Suprapubic skin (tissue), 4 donors: Measurements from ENCODE around the gene FSD2. TPM values are rescaled to one million over a fixed set of nuclear protein-coding genes. Genes with fewer than 3 reads are reported as not detected.

Experiments
- DNase-seq, 2 donors: peaks; one replicate each; pipeline ENCODE4 v3.0.0-alpha.2; 2019; ENCODE audit warnings: low spot score in 2 of 2
- H3K27ac ChIP-seq: fragments of 200-600 bp; sonication (generic); one replicate; pipeline ENCODE4 v1.5.1; 2019
- H3K27me3 ChIP-seq: fragments of 200-600 bp; sonication (generic); one replicate; pipeline ENCODE4 v1.5.1; 2019
- H3K36me3 ChIP-seq: fragments of 200-600 bp; sonication (generic); one replicate; pipeline ENCODE4 v1.5.1; 2019
- H3K4me1 ChIP-seq: fragments of 200-600 bp; sonication (generic); one replicate; pipeline ENCODE4 v1.5.1; 2019
- H3K4me3 ChIP-seq: fragments of 200-600 bp; sonication (generic); one replicate; pipeline ENCODE4 v1.5.1; 2019; ENCODE audit warnings: mild to moderate bottlenecking
- H3K9me3 ChIP-seq: fragments of 200-600 bp; sonication (generic); one replicate; pipeline ENCODE4 v1.5.1; 2019
- EP300 ChIP-seq: sonication (generic); formaldehyde crosslinking; IDR thresholded peaks from one replicate; pipeline ENCODE4 v1.6.1; 2017; ENCODE audit warnings: antibody characterized with exemption
- POLR2A ChIP-seq, 2 donors: fragments of 450-650 bp; IDR thresholded peaks; one replicate each; pipeline ENCODE4 v1.6.1; 2017; ENCODE audit warnings: antibody characterized with exemption in 2 of 2, mild to moderate bottlenecking in 2 of 2, moderate library complexity in 2 of 2
- POLR2AphosphoS5 ChIP-seq, 3 donors: sonication (generic); formaldehyde crosslinking; IDR thresholded peaks; one replicate each; pipeline ENCODE4 v1.6.1; 2017; ENCODE audit warnings: antibody characterized with exemption in 3 of 3
- WGBS: methylation state at CpG from one replicate; pipeline ENCODE4 v1.1.5; 2018; 5-methylcytosine and 5-hydroxymethylcytosine counted together
- total RNA-seq, 4 donors: library from RNA; depleted of rRNA; stranded (reverse); fragments of >200 nt; gene quantifications; one replicate each; pipeline ENCODE4 v1.1.0, GENCODE V29; 2016
- TF ChIP-seq, protein P1 (sequence below), 2 donors: fragments of 200-600 bp in 1 of 2; fragments of 450-650 bp in 1 of 2; sonication (generic) in 1 of 2; IDR thresholded peaks; one replicate each; pipeline ENCODE4 v1.5.1; 2016 to 2019; ENCODE audit warnings: antibody characterized with exemption in 2 of 2, mild to moderate bottlenecking in 1 of 2, moderate library complexity in 1 of 2

Gene FSD2
- under 1 TPM in 1 of 4 donors, not detected in 3; 0.40 TPM for total RNA-seq

DNA sequence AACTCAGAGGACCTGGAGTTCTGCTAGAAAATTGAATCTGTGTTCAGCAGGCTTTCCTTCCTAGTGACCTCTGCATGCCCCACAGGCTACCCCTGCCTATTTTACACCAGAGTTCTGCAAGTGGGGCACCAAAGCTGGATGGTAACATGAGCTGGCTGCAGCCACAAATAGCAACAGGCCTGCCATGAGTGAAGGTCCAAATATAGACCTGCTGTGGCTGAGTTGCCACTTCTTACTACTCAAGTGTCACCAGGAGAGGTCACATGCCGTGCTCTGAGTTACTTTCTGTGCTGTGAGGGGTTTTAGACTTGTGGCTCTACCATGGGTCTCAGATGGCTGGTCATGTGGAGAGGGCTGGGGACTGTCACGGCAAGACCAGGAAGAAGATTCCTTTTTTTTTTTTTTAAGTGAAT lies at the start of gene FSD2:
FSD2 (minus strand) TSS at position 76 of the 413 bp plus-strand sequence. CDS start 18,679 bp downstream, outside the sequence.
- Histone ChIP-seq H3K9me3 (no peaks in the 10 kb centered on the region), H3K27ac (no peak within 1 kb of the TSS), H3K27me3 (no peaks in the 10 kb centered on the region), H3K4me1 (peaks cover 11% of the 10 kb centered on the region), H3K36me3 (no peaks in the 10 kb centered on the region), H3K4me3 (no peak within 1 kb of the TSS)
- DNase-seq: no peak
- 74% methylated on average over 2 of the region's 2 CpGs for WGBS
- TF ChIP-seq POLR2AphosphoS5 (IDR thresholded peaks at IDR 0.05) (no peak), POLR2A (IDR thresholded peaks at IDR 0.05) (no peak), EP300 (no peak)
- TF ChIP-seq, protein P1, sequence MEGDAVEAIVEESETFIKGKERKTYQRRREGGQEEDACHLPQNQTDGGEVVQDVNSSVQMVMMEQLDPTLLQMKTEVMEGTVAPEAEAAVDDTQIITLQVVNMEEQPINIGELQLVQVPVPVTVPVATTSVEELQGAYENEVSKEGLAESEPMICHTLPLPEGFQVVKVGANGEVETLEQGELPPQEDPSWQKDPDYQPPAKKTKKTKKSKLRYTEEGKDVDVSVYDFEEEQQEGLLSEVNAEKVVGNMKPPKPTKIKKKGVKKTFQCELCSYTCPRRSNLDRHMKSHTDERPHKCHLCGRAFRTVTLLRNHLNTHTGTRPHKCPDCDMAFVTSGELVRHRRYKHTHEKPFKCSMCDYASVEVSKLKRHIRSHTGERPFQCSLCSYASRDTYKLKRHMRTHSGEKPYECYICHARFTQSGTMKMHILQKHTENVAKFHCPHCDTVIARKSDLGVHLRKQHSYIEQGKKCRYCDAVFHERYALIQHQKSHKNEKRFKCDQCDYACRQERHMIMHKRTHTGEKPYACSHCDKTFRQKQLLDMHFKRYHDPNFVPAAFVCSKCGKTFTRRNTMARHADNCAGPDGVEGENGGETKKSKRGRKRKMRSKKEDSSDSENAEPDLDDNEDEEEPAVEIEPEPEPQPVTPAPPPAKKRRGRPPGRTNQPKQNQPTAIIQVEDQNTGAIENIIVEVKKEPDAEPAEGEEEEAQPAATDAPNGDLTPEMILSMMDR (IDR thresholded peaks at IDR 0.05): no peak

DNA sequence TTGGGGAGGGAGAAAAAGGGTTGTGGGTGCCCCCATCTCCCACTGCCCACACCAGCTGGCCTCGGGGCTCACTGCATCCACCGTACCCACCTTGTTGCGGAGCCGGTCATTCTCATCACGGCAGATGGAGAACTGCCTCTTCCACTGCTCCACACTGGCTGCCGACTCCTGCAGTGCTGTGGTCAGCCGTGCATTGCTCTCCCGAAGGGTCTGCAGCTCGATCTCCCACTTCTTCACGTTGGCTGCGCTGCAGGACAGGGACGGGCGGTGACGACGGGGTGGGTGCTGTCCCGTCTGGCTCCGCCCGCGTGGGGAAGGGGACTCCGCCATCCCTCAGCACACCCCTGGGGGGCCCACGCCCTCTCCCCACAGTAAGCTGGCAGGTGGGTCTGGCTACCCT lies 48.7 kb upstream of the FSD2 start:
- peaks cover 7% of the 10 kb centered on the region for H3K4me1 ChIP-seq
- H3K27ac ChIP-seq: no peak overlapping the region
- TF ChIP-seq POLR2A (IDR thresholded peaks at IDR 0.05) (no peak), EP300 (no peak), POLR2AphosphoS5 (IDR thresholded peaks at IDR 0.05) (no peak)
- TF ChIP-seq, protein P1 (IDR thresholded peaks at IDR 0.05): no peak
- no peak overlapping the region for H3K4me3 ChIP-seq
- H3K36me3 ChIP-seq: no peaks in the 10 kb centered on the region
- DNase-seq: peak in 1 of 2 donors; percentile 28
- H3K9me3 ChIP-seq: no peaks in the 10 kb centered on the region
- 91% methylated on average over 21 of the region's 21 CpGs for WGBS
- H3K27me3 ChIP-seq: no peaks in the 10 kb centered on the region

GRCh38 chr15:82852941-82853561 lies 47.2 kb upstream of the FSD2 start:
- TF ChIP-seq POLR2A (IDR thresholded peaks at IDR 0.05): no peak
- no peak for TF ChIP-seq POLR2AphosphoS5 (IDR thresholded peaks at IDR 0.05)
- TF ChIP-seq, protein P1 (IDR thresholded peaks at IDR 0.05): no peak
- no peak for TF ChIP-seq EP300
- H3K4me1 ChIP-seq: peaks cover 13% of the 10 kb centered on the region
- no peaks in the 10 kb centered on the region for H3K9me3 ChIP-seq
- no peak overlapping the region for H3K27ac ChIP-seq
- peak in 1 of 2 donors; percentile 43 for DNase-seq
- no peaks in the 10 kb centered on the region for H3K27me3 ChIP-seq
- 52% methylated on average over 13 of the region's 16 CpGs for WGBS
- no peak overlapping the region for H3K4me3 ChIP-seq
- H3K36me3 ChIP-seq: no peaks in the 10 kb centered on the region

DNA sequence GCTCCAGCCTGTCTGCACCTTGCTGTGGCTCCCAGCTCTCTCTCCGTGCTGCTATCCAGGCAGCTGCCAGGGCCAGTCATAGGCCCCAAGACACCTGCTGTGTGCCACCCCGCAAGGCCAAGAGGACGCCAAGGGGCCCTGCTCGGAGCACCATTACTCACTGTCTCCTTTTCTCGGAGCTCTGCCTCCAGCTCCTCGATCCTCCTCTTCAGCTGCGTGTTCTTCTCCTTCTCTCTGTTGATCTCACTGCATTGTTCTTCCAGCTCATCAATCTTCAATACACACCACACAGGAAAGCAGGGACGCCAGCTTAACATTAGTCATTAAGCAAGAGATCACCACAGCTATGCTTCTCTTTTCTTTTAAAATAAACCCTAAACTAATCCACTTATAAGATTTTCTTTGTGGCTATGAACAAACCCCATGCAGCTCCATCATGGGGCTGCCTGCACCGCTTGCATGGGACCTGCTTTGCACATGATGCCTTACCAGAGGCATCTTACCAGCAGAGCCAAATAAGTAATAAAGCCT lies 46.2 kb upstream of the FSD2 start:
- DNase-seq: peak in 1 of 2 donors; percentile 30
- Histone ChIP-seq H3K4me1 (peaks cover 13% of the 10 kb centered on the region), H3K4me3 (no peak overlapping the region), H3K27me3 (no peaks in the 10 kb centered on the region), H3K27ac (no peak overlapping the region), H3K36me3 (no peaks in the 10 kb centered on the region), H3K9me3 (no peaks in the 10 kb centered on the region)
- WGBS: 89% methylated on average over 8 of the region's 9 CpGs
- TF ChIP-seq EP300 (no peak), POLR2A (IDR thresholded peaks at IDR 0.05) (no peak), POLR2AphosphoS5 (IDR thresholded peaks at IDR 0.05) (no peak)
- TF ChIP-seq, protein P1 (IDR thresholded peaks at IDR 0.05): no peak

- Histone ChIP-seq H3K27ac (no peak overlapping the region), H3K27me3 (no peaks in the 10 kb centered on the region), H3K9me3 (no peaks in the 10 kb centered on the region), H3K36me3 (no peaks in the 10 kb centered on the region), H3K4me3 (no peak overlapping the region), H3K4me1 (peaks cover 15% of the 10 kb centered on the region)
- TF ChIP-seq POLR2A (IDR thresholded peaks at IDR 0.05) (no peak), EP300 (no peak), POLR2AphosphoS5 (IDR thresholded peaks at IDR 0.05) (no peak)
- TF ChIP-seq, protein P1 (IDR thresholded peaks at IDR 0.05): no peak
- WGBS: 89% methylated on average over 14 of the region's 14 CpGs
- peak in 1 of 2 donors; percentile 40 for DNase-seq
Measured at GRCh38 chr15:82851306-82851850, 45.5 kb upstream of the FSD2 start.
